Mucosa of rectum (tissue), 2 donors: ENCODE measurements around the gene SOS2.
"Not testable (repeated sequence)": the region's sequence is repeated elsewhere in the genome, so short reads cannot be mapped to it uniquely, and the experiment has no call there.

Source experiments
- H3K27ac ChIP-seq, 2 donors: one replicate each; pipeline ENCODE4 v1.7.0; 2013; ENCODE audit warnings: inconsistent platforms in 2 of 2, low read depth in 2 of 2, low read length in 2 of 2
- H3K27me3 ChIP-seq, 2 donors: one replicate each; pipeline ENCODE4 v1.7.0; 2013; ENCODE audit warnings: low read length in 2 of 2; ENCODE audit not compliant: control insufficient read depth in 2 of 2, insufficient read depth in 2 of 2
- H3K36me3 ChIP-seq, 2 donors: one replicate each; pipeline ENCODE4 v1.7.0; 2013; ENCODE audit warnings: low read length in 2 of 2; ENCODE audit not compliant: control insufficient read depth in 2 of 2, insufficient read depth in 2 of 2
- H3K4me1 ChIP-seq, 2 donors: one replicate each; pipeline ENCODE4 v1.7.0; 2013; ENCODE audit warnings: low read length in 2 of 2, mild to moderate bottlenecking in 1 of 2; ENCODE audit not compliant: control insufficient read depth in 2 of 2, insufficient read depth in 2 of 2
- H3K4me3 ChIP-seq, 2 donors: one replicate each; pipeline ENCODE4 v1.7.0; 2013; ENCODE audit warnings: low read length in 2 of 2
- H3K9ac ChIP-seq, 2 donors: one replicate each; pipeline ENCODE4 v1.7.0; 2013; ENCODE audit warnings: low read length in 2 of 2, low read depth in 1 of 2, mild to moderate bottlenecking in 1 of 2
- H3K9me3 ChIP-seq, 2 donors: one replicate each; pipeline ENCODE4 v1.7.0; 2013; ENCODE audit warnings: low read length in 2 of 2; ENCODE audit not compliant: control insufficient read depth in 2 of 2
- donor health status: healthy.
- donor health status: Normal muscosa, but diverticular disease.

SOS2 gene

GRCh38 chr14:50079103-50079502 is 152.3 kb downstream of the SOS2 start:
- not testable (repeated sequence) for H3K9ac ChIP-seq, H3K27me3 ChIP-seq, H3K9me3 ChIP-seq, H3K36me3 ChIP-seq, H3K4me3 ChIP-seq, H3K27ac ChIP-seq, H3K4me1 ChIP-seq

- H3K36me3 ChIP-seq, H3K9me3 ChIP-seq, H3K4me3 ChIP-seq, H3K9ac ChIP-seq, H3K4me1 ChIP-seq, H3K27ac ChIP-seq, H3K27me3 ChIP-seq: not testable (repeated sequence)
Measured at GRCh38 chr14:50073663-50074062, 157.7 kb downstream of the SOS2 start.

- no peaks in the 10 kb centered on the region for H3K27me3 ChIP-seq
- no peak overlapping the region for H3K27ac ChIP-seq
- no peak overlapping the region for H3K9ac ChIP-seq
- peaks cover 3 to 20% of the 10 kb centered on the region in 2 donors for H3K4me1 ChIP-seq
- H3K9me3 ChIP-seq, result no peaks in the 10 kb centered on the region
- no peak overlapping the region for H3K4me3 ChIP-seq
- H3K36me3 ChIP-seq, result no peaks in the 10 kb centered on the region
Measured at GRCh38 chr14:50072395-50072794, 159.0 kb downstream of the SOS2 start.

GRCh38 chr14:50070840-50071548 is 160.4 kb downstream of the SOS2 start:
- Histone ChIP-seq H3K9me3 (no peaks in the 10 kb centered on the region), H3K36me3 (no peaks in the 10 kb centered on the region), H3K9ac (no peak overlapping the region)

GRCh38 chr14:50070230-50070629 is 161.1 kb downstream of the SOS2 start:
- Histone ChIP-seq H3K4me1 (peaks cover 3 to 24% of the 10 kb centered on the region in 2 donors), H3K9me3 (no peaks in the 10 kb centered on the region), H3K4me3 (no peak overlapping the region)

More at GRCh38 chr14:50070840-50071548, 160.4 kb downstream of the SOS2 start:
- peaks cover 3 to 21% of the 10 kb centered on the region in 2 donors for H3K4me1 ChIP-seq
- H3K27me3 ChIP-seq, result no peaks in the 10 kb centered on the region
- H3K4me3 ChIP-seq, result no peak overlapping the region
- no peak overlapping the region for H3K27ac ChIP-seq

GRCh38 chr14:50069325-50069724 is 162.1 kb downstream of the SOS2 start:
- H3K27me3 ChIP-seq, result no peaks in the 10 kb centered on the region
- no peaks in the 10 kb centered on the region for H3K36me3 ChIP-seq
- H3K9ac ChIP-seq, result peak overlapping the region in 1 of 2 donors; percentile 16
- H3K4me3 ChIP-seq, result no peak overlapping the region
- peaks cover 3 to 26% of the 10 kb centered on the region in 2 donors for H3K4me1 ChIP-seq
- no peaks in the 10 kb centered on the region for H3K9me3 ChIP-seq
- peak overlapping the region in 1 of 2 donors; percentile 70 for H3K27ac ChIP-seq

More at GRCh38 chr14:50070230-50070629, 161.1 kb downstream of the SOS2 start:
- no peaks in the 10 kb centered on the region for H3K36me3 ChIP-seq
- H3K9ac ChIP-seq, result no peak overlapping the region
- no peaks in the 10 kb centered on the region for H3K27me3 ChIP-seq
- H3K27ac ChIP-seq, result no peak overlapping the region

- H3K36me3 ChIP-seq, result no peaks in the 10 kb centered on the region
- no peaks in the 10 kb centered on the region for H3K27me3 ChIP-seq
- H3K4me3 ChIP-seq, result no peak overlapping the region
- peaks cover 6 to 26% of the 10 kb centered on the region in 2 donors for H3K4me1 ChIP-seq
- no peaks in the 10 kb centered on the region for H3K9me3 ChIP-seq
- no peak overlapping the region for H3K27ac ChIP-seq
- peak overlapping the region in 1 of 2 donors; percentile 16 for H3K9ac ChIP-seq
Measured at GRCh38 chr14:50068496-50068895, 162.9 kb downstream of the SOS2 start.

GRCh38 chr14:50067723-50068495 is 163.5 kb downstream of the SOS2 start:
- Histone ChIP-seq H3K27me3 (no peaks in the 10 kb centered on the region), H3K27ac (no peak overlapping the region)

More at GRCh38 chr14:50067723-50068495, 163.5 kb downstream of the SOS2 start:
- H3K4me3 ChIP-seq, result no peak overlapping the region
- no peaks in the 10 kb centered on the region for H3K36me3 ChIP-seq
- no peaks in the 10 kb centered on the region for H3K9me3 ChIP-seq
- no peak overlapping the region for H3K9ac ChIP-seq
- peaks cover 9 to 29% of the 10 kb centered on the region in 2 donors for H3K4me1 ChIP-seq
